GM19193 (cell line): ENCODE measurements around the gene LCN15.

Experiments
- POLR2A ChIP-seq: IDR thresholded peaks from 4 replicates; pipeline ENCODE4 v1.6.1; 2011; ENCODE audit not compliant: insufficient read depth, insufficient read length; ENCODE audit errors: extremely low read depth

Gene LCN15

DNA sequence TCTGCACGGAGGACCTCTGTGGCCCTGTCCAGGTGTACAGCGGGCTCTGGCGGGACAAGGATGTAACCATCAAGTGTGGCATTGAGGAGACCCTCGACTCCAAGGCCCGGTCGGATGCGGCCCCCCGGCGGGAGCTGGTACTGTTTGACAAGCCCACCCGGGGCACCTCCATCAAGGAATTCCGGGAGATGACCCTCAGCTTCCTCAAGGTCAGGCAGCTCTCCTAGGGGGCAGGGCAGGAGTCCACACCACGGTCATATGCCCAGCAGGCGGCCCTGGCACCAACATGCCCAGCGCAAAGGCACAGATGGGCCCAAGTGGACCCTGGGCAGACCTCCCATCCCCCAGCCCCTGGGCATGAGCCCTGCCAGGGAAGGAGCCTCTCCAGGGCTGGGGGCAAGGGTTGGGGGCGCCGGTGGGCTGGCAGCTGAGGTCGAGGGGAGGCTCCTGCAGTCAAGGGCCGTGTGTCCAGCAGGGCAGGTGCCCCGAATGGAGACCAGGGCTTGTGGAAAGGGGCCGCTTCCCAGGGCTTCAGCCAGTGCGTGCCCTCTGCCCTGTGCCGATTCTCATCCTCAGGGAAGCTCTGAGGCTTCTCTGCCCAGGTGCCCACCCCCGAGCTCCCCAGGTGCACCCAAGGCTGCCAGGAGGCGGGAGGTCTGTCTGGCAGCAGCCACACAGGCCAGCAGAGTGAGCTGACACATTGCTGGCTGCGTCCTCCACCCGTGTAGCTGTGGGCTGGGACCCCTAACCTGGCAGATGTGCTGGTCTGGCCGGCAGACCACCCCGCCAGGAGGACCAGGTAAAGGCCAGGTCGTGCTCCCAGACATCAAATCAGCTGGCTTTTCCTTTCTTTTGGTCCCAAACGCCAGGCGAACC, 42.0 kb downstream of the LCN15 start:
- peak; percentile 20 for TF ChIP-seq POLR2A

GRCh38 chr9:136721339-136722092, 42.8 kb downstream of the LCN15 start:
- TF ChIP-seq POLR2A, result no peak

DNA sequence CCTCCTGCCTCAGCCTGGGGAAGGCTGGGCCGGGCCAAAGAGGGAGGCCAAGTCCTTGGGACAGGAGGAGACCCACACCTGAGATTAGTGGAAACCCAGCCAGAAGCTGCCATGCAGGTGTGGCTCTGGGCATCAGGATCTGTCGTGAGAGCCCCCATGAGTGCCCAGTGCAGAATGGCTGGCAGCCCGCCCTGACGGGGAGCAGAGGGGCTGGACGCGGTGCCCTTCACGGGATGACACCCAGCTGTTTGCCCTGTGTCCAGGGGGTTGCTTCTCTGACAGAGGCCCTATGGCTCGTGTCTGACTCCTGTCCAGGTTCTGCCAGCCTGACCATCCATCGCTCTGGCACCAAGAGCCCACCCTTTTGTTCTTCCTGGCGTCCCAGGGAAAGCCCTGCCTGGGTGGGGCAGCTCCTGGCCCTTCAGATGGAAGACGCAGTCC, 43.4 kb downstream of the LCN15 start:
- no peak for TF ChIP-seq POLR2A

GRCh38 chr9:136720251-136720897, 43.9 kb downstream of the LCN15 start:
- TF ChIP-seq POLR2A, result no peak

- TF ChIP-seq POLR2A, result no peak
These were observed 45.0 kb downstream of the LCN15 start for GRCh38 chr9:136719195-136719880.

DNA sequence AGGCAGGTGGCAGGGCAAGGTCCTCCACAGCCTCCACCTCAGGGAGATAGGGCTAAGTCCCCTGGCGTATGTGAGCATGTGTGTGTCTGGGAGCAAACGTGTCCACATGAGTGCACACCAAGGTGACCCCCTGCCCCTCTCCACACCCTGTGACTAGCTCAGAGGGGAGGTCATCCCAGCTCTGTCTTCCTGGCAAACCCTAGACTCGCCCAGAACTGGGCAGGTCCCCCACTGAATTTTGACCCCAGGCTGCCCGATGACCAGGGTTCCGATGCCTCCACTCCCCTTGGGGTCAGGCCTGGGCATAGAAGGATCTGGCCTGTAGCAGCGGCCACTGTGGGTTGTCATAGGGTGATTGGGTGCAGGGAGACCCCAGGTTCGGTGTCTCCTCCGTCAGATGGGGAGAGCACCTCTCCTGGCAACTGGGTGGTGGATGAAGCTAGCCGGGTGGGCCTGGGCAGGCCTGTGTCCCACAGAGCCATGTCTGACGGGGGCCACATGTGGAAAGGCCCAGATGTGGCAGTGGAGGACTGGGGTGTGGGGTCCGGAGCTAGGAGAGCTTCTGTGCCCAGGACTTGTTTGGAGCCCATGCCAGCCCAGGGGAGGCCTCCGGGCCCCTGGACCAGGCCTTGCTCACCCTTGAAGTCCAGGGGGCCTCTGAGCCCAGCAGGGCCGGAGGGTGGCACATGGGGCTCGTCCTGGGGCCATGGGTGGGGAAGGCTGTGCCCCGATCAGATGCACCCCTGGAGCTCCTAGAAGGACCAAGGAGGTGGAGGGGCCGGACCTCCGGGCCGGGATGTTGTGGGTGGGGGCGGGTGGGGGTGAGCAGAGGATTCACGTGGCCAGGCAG, 45.7 kb downstream of the LCN15 start:
- no peak for TF ChIP-seq POLR2A

DNA sequence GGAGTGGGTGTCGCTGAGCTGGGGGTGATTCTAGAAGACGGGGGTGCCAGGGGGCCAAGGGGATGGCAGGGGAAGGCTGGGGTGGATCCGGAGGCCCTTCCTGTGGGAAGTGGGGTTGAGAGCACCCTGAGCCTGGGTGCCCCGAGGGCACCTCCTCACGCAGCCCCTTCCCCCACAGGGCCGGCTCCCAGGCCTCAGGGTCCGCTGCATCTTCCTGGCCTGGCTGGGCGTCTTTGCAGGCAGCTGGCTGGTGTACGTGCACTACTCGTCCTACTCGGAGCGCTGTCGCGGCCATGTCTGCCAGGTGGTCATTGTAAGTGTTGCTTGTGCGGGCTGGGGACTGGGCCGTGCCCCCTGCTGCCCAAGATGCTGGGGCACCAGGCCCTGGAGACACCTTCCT, 46.9 kb downstream of the LCN15 start:
- no peak for TF ChIP-seq POLR2A

- no peak for TF ChIP-seq POLR2A
These were observed 49.4 kb downstream of the LCN15 start for GRCh38 chr9:136714893-136715274.

DNA sequence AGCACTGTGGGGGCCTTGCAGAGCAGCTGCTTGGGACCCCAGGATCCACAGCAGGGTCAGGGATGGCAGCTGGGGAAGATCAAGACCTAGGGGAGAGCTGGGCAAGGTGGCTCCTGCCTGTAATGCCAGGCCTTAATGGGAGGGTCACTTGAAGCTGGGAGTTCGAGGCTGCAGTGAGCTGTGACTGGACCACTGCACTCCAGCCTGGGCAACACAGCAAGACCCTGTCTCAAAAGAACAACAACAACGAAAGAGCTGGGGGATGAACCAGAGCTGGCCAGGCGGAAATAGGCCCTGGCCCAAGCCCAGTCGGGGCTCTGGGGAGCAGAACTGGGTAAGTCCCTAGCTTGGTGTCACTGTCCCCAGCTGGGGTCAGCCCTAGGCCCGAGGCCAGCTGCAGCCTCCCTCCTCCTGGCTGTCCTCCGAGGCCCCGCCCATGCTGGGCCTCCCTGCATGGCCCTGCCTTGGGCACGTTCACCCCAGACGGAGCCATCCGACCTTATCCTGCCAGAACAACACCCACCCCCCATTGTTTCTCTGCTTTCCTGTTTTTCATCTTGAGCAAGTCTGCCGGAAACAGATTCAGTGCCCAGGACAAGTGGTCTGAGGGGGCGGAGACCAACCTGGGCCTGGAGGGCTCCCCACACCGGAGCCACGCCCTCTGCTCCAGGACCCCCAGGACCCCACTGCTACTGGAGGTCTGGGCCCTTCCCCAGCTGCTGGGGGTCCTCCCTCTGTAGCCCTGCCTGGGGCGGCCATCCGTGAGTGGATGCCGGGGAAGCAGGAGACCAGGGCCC, 50.0 kb downstream of the LCN15 start:
- no peak for TF ChIP-seq POLR2A

DNA sequence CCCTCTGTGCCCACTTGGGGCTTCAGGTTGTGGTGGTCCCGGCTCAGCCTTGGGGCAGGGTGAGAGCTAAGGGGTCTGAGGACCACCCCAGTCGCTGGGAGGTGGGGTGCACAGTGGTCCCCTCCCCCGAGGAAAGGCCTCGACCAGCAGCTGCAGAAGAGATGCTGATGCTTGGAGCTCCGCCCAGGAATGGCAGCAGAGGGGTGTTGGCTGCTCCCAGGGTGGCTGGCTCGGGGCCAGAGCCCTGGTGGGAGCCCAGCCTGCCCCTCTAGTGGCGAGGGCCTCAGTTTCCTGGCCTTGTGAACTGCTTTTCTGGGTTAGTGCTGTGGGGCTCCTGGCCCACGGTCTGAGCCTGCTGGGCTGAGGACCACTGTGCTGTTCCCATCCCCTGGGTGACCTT, 50.8 kb downstream of the LCN15 start:
- TF ChIP-seq POLR2A, result no peak

DNA sequence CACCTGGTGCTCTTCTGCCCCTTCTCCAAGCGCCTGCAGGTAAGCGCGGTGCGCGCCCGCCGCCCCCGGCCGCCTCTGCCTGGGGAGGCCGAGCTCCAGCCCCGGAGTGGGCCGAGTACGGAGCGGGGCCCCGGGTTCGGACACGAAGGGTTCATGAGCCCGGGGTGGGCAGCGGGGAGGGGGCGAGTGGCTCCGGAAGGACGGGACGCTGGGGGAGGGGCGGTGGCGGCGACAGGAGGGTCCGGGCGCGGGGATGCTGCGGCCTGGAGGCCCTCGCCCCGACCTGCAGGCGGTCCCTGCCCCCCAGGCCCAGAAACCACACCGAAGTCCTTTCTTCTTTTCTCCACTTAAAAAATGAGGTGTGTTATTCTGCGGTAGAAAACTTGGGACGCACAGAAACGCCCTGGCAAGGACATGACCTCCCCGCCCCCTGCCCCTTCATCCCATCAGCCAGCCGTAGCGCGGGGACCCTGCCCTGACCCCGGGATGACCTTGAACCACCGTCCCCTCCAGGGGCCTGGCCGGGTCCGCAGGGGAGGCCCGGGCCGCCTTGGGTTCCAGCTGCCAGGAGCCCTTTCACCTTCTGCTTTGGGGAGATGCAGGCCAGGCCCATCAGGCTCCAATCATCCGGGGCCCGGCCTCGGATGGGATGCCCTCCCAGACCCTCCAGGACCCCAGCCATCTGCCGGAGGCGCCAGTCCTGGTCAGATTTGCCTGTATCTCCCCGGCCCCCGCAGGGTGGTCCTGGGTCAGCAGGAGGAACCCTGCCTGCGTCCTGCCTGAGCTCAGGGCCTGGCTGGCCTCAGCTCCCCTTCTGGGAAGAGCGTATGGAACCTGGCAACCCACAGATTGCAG, 51.4 kb downstream of the LCN15 start:
- no peak for TF ChIP-seq POLR2A

- TF ChIP-seq POLR2A, result no peak
These were observed 52.3 kb downstream of the LCN15 start, which contains the start of gene DIPK1B for GRCh38 chr9:136711751-136712689. DIPK1B (plus strand) TSS chr9:136712572; CDS start chr9:136712666, 94 bp downstream.

DNA sequence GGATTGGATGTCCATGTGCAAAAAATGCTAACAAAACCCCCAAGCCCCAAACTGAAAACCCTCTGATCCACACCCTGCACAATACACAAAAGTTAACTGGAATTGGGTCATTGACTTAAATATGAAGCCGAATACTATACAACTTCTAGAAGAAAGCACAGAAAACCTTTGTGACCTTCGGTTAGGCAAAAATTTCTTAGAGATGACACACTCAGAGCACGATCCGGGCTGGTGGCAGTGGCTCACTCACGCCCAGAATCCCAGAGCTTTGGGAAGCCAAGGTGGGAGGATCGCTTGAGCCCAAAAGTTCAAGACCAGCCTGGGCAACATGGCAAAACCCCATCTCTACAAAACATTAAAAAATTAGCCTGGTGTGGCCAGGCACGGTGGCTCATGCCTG, 53.8 kb downstream of the LCN15 start:
- no peak for TF ChIP-seq POLR2A
